HEK293T (cell line): ENCODE measurements around the gene TUBGCP3.

Experiments used
- CTCF ChIA-PET: fragments of 350-600 bp; formaldehyde crosslinking; extraction: SDS; loops from one replicate; lab custom pipeline; 2021; ENCODE audit warnings: antibody characterized with exemption, inconsistent platforms; lab: Yijun Ruan, JAX
- POLR2A ChIA-PET: fragments of 350-600 bp; formaldehyde crosslinking; extraction: SDS; loops from one replicate; lab custom pipeline; 2020; ENCODE audit warnings: antibody characterized with exemption, inconsistent platforms; lab: Yijun Ruan, JAX
- DNase-seq: peaks from one replicate; pipeline ENCODE4 v3.0.0; 2012; ENCODE audit warnings: mixed read lengths; ENCODE audit errors: extremely low spot score
- ARNT ChIP-seq: fragments of 450-650 bp; IDR thresholded peaks from 2 replicates; pipeline ENCODE4 v1.6.1; 2017; ENCODE audit warnings: mild to moderate bottlenecking
- BHLHE40 ChIP-seq: fragments of 450-650 bp; IDR thresholded peaks from 2 replicates; pipeline ENCODE4 v1.6.1; 2016; ENCODE audit warnings: mild to moderate bottlenecking, moderate library complexity, borderline replicate concordance
- CTBP1 ChIP-seq: fragments of 450-650 bp; IDR thresholded peaks from 2 replicates; pipeline ENCODE4 v1.6.1; 2016; ENCODE audit warnings: borderline replicate concordance
- ELF4 ChIP-seq: fragments of 450-650 bp; IDR thresholded peaks from 2 replicates; pipeline ENCODE4 v1.6.1; 2017; ENCODE audit warnings: antibody characterized with exemption
- FOXA1 ChIP-seq: fragments of 450-650 bp; IDR thresholded peaks from 2 replicates; pipeline ENCODE4 v1.6.1; 2016; ENCODE audit warnings: mild to moderate bottlenecking
- FOXK2 ChIP-seq: fragments of 450-650 bp; IDR thresholded peaks from 2 replicates; pipeline ENCODE4 v1.6.1; 2016; ENCODE audit warnings: mild to moderate bottlenecking
- FOXM1 ChIP-seq: fragments of 450-650 bp; IDR thresholded peaks from 2 replicates; pipeline ENCODE4 v1.6.1; 2017; ENCODE audit warnings: mild to moderate bottlenecking, borderline replicate concordance
- HDGF ChIP-seq: fragments of 450-650 bp; IDR thresholded peaks from 2 replicates; pipeline ENCODE4 v1.6.1; 2017; ENCODE audit warnings: antibody characterized with exemption, borderline replicate concordance
- L3MBTL2 ChIP-seq: fragments of 450-650 bp; conservative IDR thresholded peaks from 2 replicates; pipeline ENCODE4 v1.6.1; 2016; ENCODE audit warnings: mild to moderate bottlenecking
- LEF1 ChIP-seq: fragments of 450-650 bp; IDR thresholded peaks from 2 replicates; pipeline ENCODE4 v1.6.1; 2017; ENCODE audit warnings: mild to moderate bottlenecking, borderline replicate concordance
- NFRKB ChIP-seq: fragments of 450-650 bp; IDR thresholded peaks from 2 replicates; pipeline ENCODE4 v1.6.1; 2016; ENCODE audit warnings: mild to moderate bottlenecking, moderate library complexity
- SP1 ChIP-seq: fragments of 450-650 bp; IDR thresholded peaks from 2 replicates; pipeline ENCODE4 v1.6.1; 2017
- SUZ12 ChIP-seq: fragments of 450-650 bp; IDR thresholded peaks from 2 replicates; pipeline ENCODE4 v1.6.1; 2016; ENCODE audit warnings: mild to moderate bottlenecking
- TARDBP ChIP-seq: fragments of 450-650 bp; IDR thresholded peaks from 2 replicates; pipeline ENCODE4 v1.6.1; 2016
- ZNF384 ChIP-seq: fragments of 450-650 bp; IDR thresholded peaks from 2 replicates; pipeline ENCODE4 v1.6.1; 2016
- TF ChIP-seq, protein P1 (sequence below): fragments of 450-650 bp; IDR thresholded peaks from 2 replicates; pipeline ENCODE4 v1.6.1; 2016

The TUBGCP3 gene

DNA sequence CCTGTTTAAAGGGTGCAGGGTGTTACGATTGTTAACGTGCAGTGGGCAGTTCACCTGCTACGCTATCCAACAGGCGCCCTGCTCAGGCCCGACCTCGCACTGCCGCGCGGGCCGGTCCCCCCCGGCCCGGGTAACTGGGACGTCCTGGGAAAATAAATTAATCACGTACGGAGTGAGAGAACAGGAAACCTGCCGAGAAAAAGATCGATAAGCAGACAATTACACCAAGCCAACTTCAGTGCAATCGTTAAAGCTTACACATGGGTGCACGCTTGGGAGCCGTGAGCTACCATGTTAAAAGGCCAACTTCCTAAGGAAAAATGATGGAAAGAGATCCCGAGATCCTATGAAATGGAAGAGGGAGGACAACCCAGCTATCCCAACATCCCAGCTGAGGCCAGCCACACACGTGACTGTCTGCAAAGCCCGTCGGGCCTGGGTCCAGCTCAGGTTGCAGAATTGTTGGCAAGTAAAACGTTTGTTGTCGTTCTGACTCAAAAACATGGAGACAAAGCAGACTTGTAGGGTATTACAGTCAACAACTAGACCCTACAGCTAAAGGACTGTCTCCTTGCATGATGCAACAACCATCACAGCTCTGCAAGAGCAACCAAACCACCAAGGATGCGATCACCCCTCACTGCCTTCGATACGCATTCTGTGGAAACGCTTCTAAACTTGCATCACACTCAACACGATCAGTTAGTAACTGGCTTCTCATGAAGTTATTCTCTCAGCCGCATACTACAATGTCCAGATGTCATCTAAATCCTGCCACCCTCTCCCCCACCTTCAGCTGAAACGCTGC, 741 bp upstream of the TUBGCP3 start:
- no peak for DNase-seq
- POLR2A ChIA-PET: interaction anchor here (1.4 to 2.4 kb wide), 3 partner anchors 16 to 24 kb away, joined by 3 to 20 read pairs (median 4); no protein-coding TSS in a partner anchor
- CTCF ChIA-PET: no interaction called here

DNA sequence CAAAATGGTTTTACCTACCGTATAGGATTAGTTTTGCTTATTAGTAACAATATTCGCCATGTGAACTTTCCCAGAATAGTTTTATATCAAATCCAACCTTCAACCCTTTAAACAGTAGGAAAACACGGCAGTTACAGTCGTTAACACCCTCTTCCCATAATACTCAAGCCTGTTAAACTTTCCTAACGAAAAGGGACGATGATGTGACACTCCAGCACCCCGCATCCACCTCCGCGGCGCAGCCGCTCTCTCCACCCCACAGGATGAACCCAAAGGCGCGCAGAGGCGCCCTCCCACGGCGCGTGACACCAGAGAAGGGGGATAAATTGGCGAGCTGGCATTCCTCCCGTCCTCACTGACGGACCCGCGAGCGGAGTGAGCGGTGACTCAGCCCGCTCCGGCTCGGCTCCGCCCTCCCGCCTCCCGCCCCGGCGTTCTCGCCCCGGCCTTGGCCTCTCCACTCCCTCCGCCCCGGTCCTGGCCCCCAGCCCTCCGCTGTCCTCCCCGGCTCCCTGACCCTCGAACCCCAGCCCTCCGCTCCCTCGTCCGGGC, 665 bp downstream of the TUBGCP3 start:
- TF ChIP-seq SP1 (no peak), ZNF384 (no peak), ELF4 (no peak), FOXM1 (no peak), BHLHE40 (no peak), FOXK2 (no peak), CTBP1 (no peak)
- TF ChIP-seq, protein P1, sequence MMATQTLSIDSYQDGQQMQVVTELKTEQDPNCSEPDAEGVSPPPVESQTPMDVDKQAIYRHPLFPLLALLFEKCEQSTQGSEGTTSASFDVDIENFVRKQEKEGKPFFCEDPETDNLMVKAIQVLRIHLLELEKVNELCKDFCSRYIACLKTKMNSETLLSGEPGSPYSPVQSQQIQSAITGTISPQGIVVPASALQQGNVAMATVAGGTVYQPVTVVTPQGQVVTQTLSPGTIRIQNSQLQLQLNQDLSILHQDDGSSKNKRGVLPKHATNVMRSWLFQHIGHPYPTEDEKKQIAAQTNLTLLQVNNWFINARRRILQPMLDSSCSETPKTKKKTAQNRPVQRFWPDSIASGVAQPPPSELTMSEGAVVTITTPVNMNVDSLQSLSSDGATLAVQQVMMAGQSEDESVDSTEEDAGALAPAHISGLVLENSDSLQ: no peak
- peak; percentile 62 for DNase-seq
- POLR2A ChIA-PET: interaction anchor here (1.2 to 2.4 kb wide), 4 partner anchors 17 to 29 kb away, joined by 3 to 20 read pairs (median 4); no protein-coding TSS in a partner anchor
- CTCF ChIA-PET: no interaction called here

More for the DNA sequence above, 741 bp upstream of the TUBGCP3 start:
- TF ChIP-seq L3MBTL2 (peak; percentile 30), NFRKB (no peak)

DNA sequence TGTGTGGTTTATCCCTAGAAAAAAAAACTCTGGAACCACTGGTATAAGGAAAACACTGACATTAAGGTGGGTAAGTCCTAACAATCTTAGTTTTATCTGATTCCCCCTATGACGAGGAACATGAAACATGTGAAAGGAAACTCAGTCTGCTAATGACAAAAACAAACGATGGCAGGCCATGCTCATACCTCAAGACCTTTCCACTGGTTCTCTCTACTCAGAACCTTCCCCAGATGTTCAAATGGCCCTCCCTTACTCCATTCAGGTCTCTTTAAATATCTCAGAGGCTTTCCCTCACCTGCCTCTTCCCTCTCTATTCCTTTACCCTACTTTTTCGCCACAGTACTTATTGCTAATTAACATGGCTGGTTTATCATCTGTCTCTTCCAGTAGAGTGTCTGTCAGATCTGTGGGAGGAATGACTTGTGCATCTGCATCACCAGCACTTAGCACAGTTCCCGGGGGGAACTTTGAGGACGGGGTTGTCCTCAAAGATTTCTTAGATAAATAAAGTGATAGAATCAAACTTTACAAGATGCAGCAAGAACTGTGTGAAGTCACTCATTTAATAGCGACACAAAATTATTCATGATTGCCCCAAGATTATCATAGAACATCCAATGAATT, 1.5 kb downstream of the TUBGCP3 start:
- CTCF ChIA-PET: no interaction called here
- no peak for DNase-seq
- POLR2A ChIA-PET: no interaction called here
- TF ChIP-seq HDGF (no peak), SUZ12 (no peak), FOXA1 (no peak), FOXK2 (no peak)

DNA sequence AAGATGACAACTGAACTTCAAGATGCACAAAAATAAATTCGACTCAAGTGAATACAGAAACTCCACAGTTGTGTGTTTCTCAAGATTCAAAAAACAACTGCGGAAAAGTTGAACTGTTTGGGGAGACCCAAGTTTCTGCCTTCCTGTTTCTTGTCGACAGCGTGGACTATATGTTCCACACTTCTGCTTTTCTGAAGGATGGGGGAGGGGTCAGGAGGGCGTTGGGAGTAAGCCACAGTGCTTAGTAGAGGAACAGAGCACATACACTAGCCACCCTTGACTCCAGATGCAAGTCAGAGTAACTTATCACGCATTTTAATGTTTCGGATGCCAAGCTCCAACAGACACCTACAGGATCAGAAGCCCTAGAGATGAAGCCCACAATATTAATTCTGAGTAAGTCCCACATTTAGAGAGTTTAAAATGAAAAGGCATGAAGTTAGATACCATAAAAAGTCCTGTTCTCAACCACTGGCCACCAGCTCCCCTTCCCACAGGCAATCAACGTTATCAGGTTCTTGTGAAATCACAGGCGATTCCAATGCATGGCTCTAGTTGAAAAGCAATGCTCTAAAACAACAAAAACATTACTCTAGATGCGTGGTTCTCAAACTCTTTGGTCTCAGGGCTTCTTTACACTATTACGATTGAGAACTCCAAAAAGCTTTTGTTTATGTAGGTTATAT, 4.2 kb downstream of the TUBGCP3 start:
- ChIA-PET POLR2A (interaction anchor here (0.6 kb wide), 1 partner anchor 23 kb away, joined by 3 read pairs; no protein-coding TSS in a partner anchor), CTCF (no interaction called here)
- no peak for DNase-seq
- TF ChIP-seq TARDBP (no peak), NFRKB (no peak), FOXA1 (no peak), L3MBTL2 (no peak), HDGF (no peak), FOXM1 (no peak), ZNF384 (no peak), LEF1 (no peak), CTBP1 (no peak), SP1 (no peak), BHLHE40 (no peak), FOXK2 (no peak)
- TF ChIP-seq, protein P1: no peak

DNA sequence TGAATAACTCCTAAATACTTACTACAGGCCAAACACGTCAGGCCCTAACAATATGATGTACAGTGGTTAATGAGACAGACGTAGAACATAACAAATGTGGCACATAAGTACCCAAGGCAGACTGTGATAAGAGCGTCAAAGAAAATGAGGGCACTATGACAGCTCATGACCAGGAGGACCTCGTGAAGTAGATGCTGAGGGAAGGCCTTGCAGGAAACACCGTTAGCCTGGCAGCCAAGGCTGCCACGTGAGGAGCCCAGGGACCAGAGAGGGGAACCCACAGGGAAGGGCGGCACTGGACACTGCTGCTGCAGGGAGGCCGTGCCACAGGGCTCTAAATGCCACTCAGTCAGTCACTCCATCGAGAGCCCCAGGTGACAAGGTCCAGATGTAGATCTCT, 5.7 kb downstream of the TUBGCP3 start:
- ChIA-PET POLR2A (interaction anchor here (1.2 kb wide), 1 partner anchor 21 kb away, joined by 3 read pairs; no protein-coding TSS in a partner anchor), CTCF (no interaction called here)
- TF ChIP-seq FOXA1: no peak
- no peak for TF ChIP-seq TARDBP
- no peak for TF ChIP-seq L3MBTL2
- no peak for TF ChIP-seq HDGF
- TF ChIP-seq, protein P1: no peak
- no peak for TF ChIP-seq NFRKB
- no peak for TF ChIP-seq CTBP1
- DNase-seq: no peak

DNA sequence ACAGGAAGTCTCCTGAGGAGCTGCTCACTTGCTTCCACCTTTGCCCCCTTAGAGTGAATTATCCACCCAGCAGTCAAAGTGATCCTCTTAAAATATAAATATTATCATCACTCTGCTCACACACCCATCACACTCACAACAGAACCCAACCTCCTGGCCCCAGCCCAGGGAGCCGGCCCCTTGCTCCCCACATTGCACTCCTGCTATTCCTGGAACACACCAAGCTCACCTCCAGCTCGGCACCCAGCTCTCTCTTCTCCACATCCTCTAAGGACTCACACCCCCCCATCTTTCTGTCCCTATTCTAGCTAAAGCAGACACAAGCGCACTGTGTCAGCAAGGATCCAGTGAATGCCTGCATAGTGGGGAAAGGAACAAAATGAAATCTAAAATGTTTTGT, 7.0 kb downstream of the TUBGCP3 start:
- CTCF ChIA-PET: no interaction called here
- DNase-seq: no peak
- POLR2A ChIA-PET: no interaction called here
- no peak for TF ChIP-seq FOXK2
- no peak for TF ChIP-seq LEF1
- no peak for TF ChIP-seq FOXM1
- TF ChIP-seq, protein P1: no peak
- no peak for TF ChIP-seq BHLHE40
- no peak for TF ChIP-seq ARNT
- no peak for TF ChIP-seq CTBP1
- no peak for TF ChIP-seq L3MBTL2
